Sigmoid colon (tissue), 7 donors: ENCODE measurements around the gene MEF2A. TPM values are rescaled to one million over a fixed set of nuclear protein-coding genes. Genes with fewer than 3 reads are reported as not detected.

Experiments
- DNase-seq: peaks from one replicate; pipeline ENCODE4 v3.0.0-alpha.2; 2019
- H3K27ac ChIP-seq, 4 donors: fragments of 200-600 bp; sonication (generic); one replicate each; pipeline ENCODE4 v1.5.1; 2016 to 2019; ENCODE audit warnings: mild to moderate bottlenecking in 1 of 4
- H3K27me3 ChIP-seq, 3 donors: fragments of 200-600 bp; sonication (generic); one replicate each; pipeline ENCODE4 v1.5.1; 2019; ENCODE audit warnings: mild to moderate bottlenecking in 1 of 3
- H3K36me3 ChIP-seq, 4 donors: fragments of 200-600 bp; sonication (generic); one replicate each; pipeline ENCODE4 v1.5.1; 2016 to 2019
- H3K4me1 ChIP-seq, 4 donors: fragments of 200-600 bp; sonication (generic); one replicate each; pipeline ENCODE4 v1.5.1; 2017 to 2019
- H3K4me3 ChIP-seq, 4 donors: fragments of 200-600 bp; sonication (generic); one replicate each; pipeline ENCODE4 v1.5.1; 2017 to 2019; ENCODE audit warnings: mild to moderate bottlenecking in 2 of 4, moderate library complexity in 1 of 4
- H3K9me3 ChIP-seq, 4 donors: fragments of 200-600 bp in 3 of 4; sonication (generic) in 3 of 4; one replicate each; pipeline versions ENCODE4 v1.5.1 to v1.6.1; 2013 to 2019
- EP300 ChIP-seq, 4 donors: sonication (generic); formaldehyde crosslinking; IDR thresholded peaks; one replicate each; pipeline ENCODE4 v1.6.1; 2017; ENCODE audit warnings: antibody characterized with exemption in 4 of 4
- POLR2A ChIP-seq, 2 donors: fragments of 450-650 bp; IDR thresholded peaks; one replicate each; pipeline ENCODE4 v1.6.1; 2016; ENCODE audit warnings: antibody characterized with exemption in 2 of 2, mild to moderate bottlenecking in 2 of 2, moderate library complexity in 2 of 2
- POLR2AphosphoS5 ChIP-seq, 4 donors: sonication (generic); formaldehyde crosslinking; IDR thresholded peaks; one replicate each; pipeline ENCODE4 v1.6.1; 2017; ENCODE audit warnings: antibody characterized with exemption in 4 of 4
- WGBS, 2 donors: extraction: QIAGEN DNeasy Blood & Tissue Kit; methylation state at CpG; one replicate each; pipeline ENCODE4 v1.1.7; 2013; 5-methylcytosine and 5-hydroxymethylcytosine counted together
- intact Hi-C: fragments of 100-400 bp; cut with DNase I; formaldehyde crosslinking; loops from one replicate; pipeline ENCODE4 v1.15.1; 2023
- polyA plus RNA-seq, 3 donors: library from polyadenylated mRNA; stranded (reverse); fragments of 200-250 nt; gene quantifications; one replicate each; pipeline ENCODE4 v1.2.3, GENCODE V29; 2013
- total RNA-seq, 4 donors: library from RNA; depleted of rRNA; stranded (reverse); fragments of >200 nt; gene quantifications; one replicate each; pipeline ENCODE4 v1.1.0, GENCODE V29; 2016
- TF ChIP-seq, protein P1 (sequence below), 4 experiments: fragments of 450-650 bp in 3 of 4; fragments of 200-600 bp in 1 of 4; IDR thresholded peaks; one replicate each; pipeline ENCODE4 v1.5.1; 2016 to 2019; ENCODE audit warnings: antibody characterized with exemption in 4 of 4, mild to moderate bottlenecking in 3 of 4, moderate library complexity in 2 of 4
- donor health status: healthy with polysubstance abuse.
- donor health status: Bipolar disorder and iron deficiency.
- donor health status: healthy.

The MEF2A gene
- total and polyA plus RNA-seq, 7 donors: 11.6 to 123 (median 78.8) TPM

DNA sequence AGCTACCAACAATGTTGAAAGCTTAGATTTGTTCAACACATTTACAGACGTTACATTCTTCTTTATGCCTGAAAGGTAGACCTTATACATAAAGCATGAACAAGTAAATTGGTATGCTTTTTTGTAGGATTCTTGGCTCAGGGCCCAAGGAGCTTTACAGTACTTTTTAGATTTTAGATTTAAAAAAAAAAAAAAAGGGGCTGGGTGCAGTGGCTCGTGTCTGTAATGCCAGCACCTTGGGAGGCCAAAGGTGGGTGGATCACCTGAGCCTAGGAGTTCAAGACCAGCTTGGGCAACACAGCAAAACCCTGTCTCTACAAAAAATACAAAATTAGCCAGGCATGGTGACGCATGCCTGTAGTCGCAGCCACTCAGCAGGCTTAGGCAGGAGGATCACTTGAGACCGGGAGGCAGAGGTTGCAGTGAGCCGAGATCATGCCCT is 39.7 kb downstream of the MEF2A start:
- Histone ChIP-seq H3K4me3 (no peak overlapping the region), H3K36me3 (peaks cover 0 to 3% (median 0%) of the 10 kb centered on the region in 4 donors), H3K27ac (no peak overlapping the region), H3K4me1 (peaks cover 0 to 40% (median 21%) of the 10 kb centered on the region in 4 donors), H3K27me3 (no peaks in the 10 kb centered on the region), H3K9me3 (no peaks in the 10 kb centered on the region)
- TF ChIP-seq POLR2AphosphoS5 (IDR thresholded peaks at IDR 0.05) (no peak), POLR2A (IDR thresholded peaks at IDR 0.05) (no peak), EP300 (IDR thresholded peaks at IDR 0.05) (no peak)
- TF ChIP-seq, protein P1, sequence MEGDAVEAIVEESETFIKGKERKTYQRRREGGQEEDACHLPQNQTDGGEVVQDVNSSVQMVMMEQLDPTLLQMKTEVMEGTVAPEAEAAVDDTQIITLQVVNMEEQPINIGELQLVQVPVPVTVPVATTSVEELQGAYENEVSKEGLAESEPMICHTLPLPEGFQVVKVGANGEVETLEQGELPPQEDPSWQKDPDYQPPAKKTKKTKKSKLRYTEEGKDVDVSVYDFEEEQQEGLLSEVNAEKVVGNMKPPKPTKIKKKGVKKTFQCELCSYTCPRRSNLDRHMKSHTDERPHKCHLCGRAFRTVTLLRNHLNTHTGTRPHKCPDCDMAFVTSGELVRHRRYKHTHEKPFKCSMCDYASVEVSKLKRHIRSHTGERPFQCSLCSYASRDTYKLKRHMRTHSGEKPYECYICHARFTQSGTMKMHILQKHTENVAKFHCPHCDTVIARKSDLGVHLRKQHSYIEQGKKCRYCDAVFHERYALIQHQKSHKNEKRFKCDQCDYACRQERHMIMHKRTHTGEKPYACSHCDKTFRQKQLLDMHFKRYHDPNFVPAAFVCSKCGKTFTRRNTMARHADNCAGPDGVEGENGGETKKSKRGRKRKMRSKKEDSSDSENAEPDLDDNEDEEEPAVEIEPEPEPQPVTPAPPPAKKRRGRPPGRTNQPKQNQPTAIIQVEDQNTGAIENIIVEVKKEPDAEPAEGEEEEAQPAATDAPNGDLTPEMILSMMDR (IDR thresholded peaks at IDR 0.05): no peak
- WGBS, 2 donors: 86 to 88% methylated on average over 6 of the region's 6 CpGs
- DNase-seq: no peak
- intact Hi-C loops: no loop called here

DNA sequence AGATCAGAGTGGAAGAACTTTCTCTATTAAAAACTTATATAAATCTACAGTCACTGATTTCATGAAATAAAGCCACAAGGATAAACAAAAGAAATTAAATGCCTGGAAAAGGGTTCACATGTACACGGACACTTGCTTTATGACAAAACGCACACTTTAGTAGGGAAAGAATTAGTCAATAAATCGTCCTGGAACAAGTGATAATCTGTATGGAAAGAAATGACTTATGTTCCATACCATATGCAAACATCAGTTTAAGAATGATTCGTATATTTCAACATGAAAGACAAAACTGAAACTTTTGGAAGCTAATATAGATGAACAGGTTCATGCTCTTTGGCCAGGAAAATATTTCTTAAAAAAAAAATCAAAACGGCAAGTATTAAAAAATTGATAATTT is 40.2 kb downstream of the MEF2A start:
- Histone ChIP-seq H3K9me3 (no peaks in the 10 kb centered on the region), H3K27me3 (no peaks in the 10 kb centered on the region), H3K4me1 (peaks cover 0 to 40% (median 21%) of the 10 kb centered on the region in 4 donors), H3K36me3 (no peaks in the 10 kb centered on the region), H3K4me3 (no peak overlapping the region), H3K27ac (no peak overlapping the region)
- no peak for DNase-seq
- WGBS, 2 donors: 80 to 84% methylated on average over 5 of the region's 5 CpGs
- intact Hi-C loops: no loop called here
- TF ChIP-seq POLR2AphosphoS5 (IDR thresholded peaks at IDR 0.05): no peak
- TF ChIP-seq, protein P1 (IDR thresholded peaks at IDR 0.05): no peak
- no peak for TF ChIP-seq POLR2A (IDR thresholded peaks at IDR 0.05)
- TF ChIP-seq EP300 (IDR thresholded peaks at IDR 0.05): no peak

DNA sequence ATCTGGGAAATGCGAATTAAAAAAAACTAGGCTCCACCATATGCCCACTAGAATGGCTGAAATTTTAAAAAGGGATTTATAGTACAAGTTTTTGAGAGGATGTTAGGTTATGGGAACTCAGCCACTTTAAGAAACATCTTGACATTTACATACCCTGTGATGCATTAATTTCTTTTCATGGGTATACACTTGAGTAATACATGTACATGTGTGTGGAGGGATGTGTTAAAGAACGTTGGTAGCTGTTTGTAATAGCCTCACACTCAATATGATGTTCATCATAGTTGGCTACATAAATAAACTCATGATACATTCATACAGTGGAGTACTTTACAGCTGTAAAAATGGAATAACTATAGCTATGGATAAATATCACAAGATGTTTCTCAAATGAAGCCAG is 40.9 kb downstream of the MEF2A start:
- intact Hi-C loops: no loop called here

DNA sequence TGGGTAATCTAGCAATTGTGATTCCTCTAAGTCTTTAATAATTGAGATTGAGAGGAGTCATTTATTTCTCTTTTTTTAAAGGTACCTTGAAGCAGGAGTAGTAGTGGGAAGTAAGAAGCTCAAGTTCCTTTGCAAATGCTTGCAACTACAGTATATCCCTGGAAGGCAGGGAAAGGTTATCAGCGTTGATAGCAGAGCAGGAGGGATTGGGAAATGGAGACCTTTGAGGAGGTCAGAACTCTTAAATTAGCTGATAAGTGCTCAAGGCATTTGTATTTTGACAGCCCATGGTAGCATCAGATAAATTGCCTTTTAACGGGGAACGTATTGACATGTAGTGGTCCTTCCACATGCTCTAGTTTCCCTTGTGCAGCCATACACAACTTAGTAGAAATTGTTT is 47.7 kb downstream of the MEF2A start:
- intact Hi-C loops: no loop called here
- H3K9me3 ChIP-seq: no peaks in the 10 kb centered on the region
- H3K27ac ChIP-seq: no peak overlapping the region
- no peaks in the 10 kb centered on the region for H3K27me3 ChIP-seq
- peaks cover 0 to 63% (median 42%) of the 10 kb centered on the region in 4 donors for H3K4me1 ChIP-seq
- 94 to 95% methylated on average over 3 of the region's 3 CpGs for WGBS, 2 donors
- H3K36me3 ChIP-seq: no peaks in the 10 kb centered on the region
- DNase-seq: no peak
- TF ChIP-seq EP300 (IDR thresholded peaks at IDR 0.05) (no peak), POLR2AphosphoS5 (IDR thresholded peaks at IDR 0.05) (no peak), POLR2A (IDR thresholded peaks at IDR 0.05) (no peak)
- TF ChIP-seq, protein P1 (IDR thresholded peaks at IDR 0.05): no peak
- H3K4me3 ChIP-seq: no peak overlapping the region

More for the DNA sequence above, 40.9 kb downstream of the MEF2A start:
- TF ChIP-seq EP300 (IDR thresholded peaks at IDR 0.05) (no peak), POLR2A (IDR thresholded peaks at IDR 0.05) (no peak), POLR2AphosphoS5 (IDR thresholded peaks at IDR 0.05) (no peak)
- TF ChIP-seq, protein P1 (IDR thresholded peaks at IDR 0.05): no peak
- no peak overlapping the region for H3K4me3 ChIP-seq
- 75 to 76% methylated on average over 2 of the region's 2 CpGs for WGBS, 2 donors
- H3K9me3 ChIP-seq: no peaks in the 10 kb centered on the region
- H3K4me1 ChIP-seq: peaks cover 0 to 45% (median 21%) of the 10 kb centered on the region in 4 donors
- no peaks in the 10 kb centered on the region for H3K36me3 ChIP-seq
- H3K27me3 ChIP-seq: no peaks in the 10 kb centered on the region
- no peak for DNase-seq
- no peak overlapping the region for H3K27ac ChIP-seq
